HG03439 (cell line): ENCODE data around the gene LIG3.
"Not testable (repeated sequence)": the region's sequence is repeated elsewhere in the genome, so short reads cannot be mapped to it uniquely, and the experiment has no call there.

ENCODE experiments used
- ATAC-seq: cut with Tn5 transposase; IDR thresholded peaks from one replicate; pipeline ENCODE4 v1.9.1; 2021; ENCODE audit warnings: mild to moderate bottlenecking, moderate library complexity; ENCODE audit not compliant: unreplicated experiment

The LIG3 gene

DNA sequence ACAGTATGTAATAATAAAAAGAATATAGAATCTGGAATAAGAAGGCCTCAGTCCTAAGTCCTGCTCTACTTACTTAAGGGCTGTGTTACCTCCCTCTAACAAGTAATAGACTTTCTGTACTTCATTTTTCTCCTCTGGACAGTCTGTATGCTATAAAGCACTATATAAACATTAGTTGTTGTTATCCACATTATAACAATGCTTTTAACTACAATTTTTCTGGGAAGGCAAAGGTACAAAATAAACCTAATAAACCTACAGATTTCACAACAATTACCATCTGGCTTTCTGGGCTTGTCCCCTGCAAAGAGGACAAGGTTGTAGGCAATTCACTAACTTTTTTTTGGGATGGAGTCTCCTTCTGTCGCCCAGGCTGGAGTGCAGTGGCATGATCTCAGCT lies 50.5 kb downstream of the LIG3 start:
- ATAC-seq, result no peak

DNA sequence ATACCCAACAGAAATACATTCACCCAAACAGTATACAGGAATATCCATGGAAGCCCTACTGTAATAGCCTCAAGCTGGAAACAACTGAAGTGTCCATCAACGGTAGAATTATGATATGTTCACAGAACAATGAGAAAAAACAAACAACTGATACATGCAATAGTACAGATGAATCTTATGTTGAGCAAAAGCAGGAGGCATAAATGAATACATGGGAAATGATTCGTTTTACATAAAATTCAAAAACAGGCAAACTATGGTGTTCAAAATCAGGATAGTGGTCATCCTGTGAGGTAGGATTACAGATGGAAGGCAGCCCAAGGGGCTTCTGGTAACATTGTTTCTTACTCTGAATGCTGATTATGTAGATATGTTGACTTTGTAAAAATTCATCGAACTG lies 58.1 kb downstream of the LIG3 start:
- ATAC-seq, result no peak

DNA sequence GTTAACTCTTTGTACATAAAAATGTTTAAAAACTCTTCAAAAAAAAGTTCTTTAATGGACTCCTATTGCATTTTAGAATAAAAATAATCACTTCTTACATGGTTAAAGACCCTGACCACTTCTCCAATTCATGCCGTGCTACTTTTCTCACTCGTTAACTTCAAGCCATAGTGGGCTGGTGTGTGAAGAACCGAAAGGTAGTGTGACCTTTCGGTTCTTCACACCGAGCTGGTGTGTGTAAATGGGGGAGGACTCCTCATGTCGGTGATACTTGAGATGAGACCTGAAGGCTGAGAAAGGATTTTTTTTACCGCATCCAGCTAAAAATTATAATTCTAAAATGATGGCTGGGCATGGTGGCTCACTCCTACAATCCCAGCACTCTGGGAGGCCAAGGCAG lies 61.1 kb downstream of the LIG3 start:
- no peak for ATAC-seq

DNA sequence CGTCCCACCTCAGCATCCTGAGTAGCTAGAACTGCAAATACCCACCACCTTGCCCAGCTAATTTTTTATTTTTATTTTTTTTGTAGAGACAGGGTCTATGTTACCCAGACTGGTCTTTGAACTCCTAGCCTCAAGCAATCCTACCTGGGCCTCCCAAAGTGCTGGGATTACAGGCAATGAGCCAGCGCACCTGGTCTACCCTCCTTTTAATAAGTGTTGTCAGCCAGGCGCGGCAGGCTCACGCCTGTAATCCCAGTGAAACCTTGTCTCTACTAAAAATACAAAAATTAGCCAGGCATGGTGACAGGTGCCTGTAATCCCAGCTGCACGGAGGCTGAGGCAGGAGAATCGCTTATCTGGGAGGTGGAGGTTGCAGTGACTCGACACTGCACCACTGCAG lies 63.9 kb downstream of the LIG3 start:
- ATAC-seq, result no peak

DNA sequence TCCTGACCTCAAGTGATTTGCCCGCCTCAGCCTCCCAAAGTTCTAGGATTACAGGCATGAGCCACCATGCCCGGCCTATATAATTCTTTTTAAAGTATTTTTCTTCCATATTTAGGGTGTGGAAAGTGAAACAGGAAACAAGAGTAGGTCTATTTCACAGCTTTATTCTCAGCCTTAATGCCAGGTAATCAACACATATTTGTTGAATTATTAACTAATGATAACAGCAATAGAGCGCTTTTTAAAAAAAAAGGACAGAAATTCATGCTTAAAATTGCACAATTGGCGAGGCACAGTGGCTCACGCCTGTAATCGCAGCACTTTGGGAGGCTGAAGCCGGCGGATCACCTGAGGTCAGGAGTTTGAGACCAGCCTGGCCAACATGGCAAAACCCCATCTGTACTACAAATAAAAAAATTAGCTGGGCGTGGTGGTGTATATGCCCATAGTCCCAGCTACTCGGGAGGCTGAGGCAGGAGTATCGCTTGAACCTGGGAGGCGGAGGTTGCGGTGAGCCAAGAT lies 65.2 kb downstream of the LIG3 start:
- ATAC-seq, result not testable (repeated sequence)

DNA sequence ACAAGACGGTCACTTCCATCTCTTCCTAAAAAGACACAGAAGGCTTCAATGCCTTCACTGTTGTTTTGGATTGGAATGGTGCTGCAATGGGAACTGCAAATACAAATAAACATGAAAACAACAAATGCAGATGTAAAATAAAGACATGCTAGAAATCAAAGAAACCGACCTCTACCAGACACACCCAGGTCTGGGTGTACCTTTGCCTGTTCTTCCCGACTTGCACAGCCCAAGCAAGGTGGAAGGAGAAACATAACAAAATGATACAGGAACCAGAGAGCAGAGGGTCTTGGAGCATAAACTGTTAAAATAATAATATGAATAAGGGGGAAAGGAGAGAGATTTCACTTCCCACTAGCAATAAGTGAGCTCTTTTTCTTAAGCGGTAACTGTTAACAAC lies 65.9 kb downstream of the LIG3 start:
- peak; percentile 8 for ATAC-seq

DNA sequence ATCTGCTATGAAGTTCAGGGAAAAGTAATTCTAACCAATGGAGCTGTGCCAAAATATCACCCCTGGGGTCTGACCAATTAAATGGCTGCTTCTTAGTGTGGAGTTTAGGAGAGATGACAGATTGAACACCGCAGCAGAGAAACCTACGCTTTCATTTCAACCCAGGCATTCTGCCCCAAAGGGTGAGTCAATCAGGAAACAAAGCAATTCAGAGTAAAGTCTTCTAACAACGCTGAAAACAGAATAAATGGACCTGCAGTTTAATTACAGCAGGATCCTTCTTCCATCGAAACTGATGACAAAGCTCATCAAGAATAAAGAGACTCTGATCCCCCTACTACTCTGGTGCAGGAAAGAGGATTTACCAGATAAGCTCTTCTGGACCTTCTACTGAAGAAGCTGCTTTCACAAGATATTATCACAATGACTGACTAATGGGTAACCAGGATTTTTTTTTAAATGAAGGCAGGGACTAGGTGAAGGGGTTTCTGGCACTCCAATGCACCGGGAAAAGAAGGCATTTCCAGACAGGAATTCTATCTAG lies 66.5 kb downstream of the LIG3 start:
- peak; percentile 57 for ATAC-seq

DNA sequence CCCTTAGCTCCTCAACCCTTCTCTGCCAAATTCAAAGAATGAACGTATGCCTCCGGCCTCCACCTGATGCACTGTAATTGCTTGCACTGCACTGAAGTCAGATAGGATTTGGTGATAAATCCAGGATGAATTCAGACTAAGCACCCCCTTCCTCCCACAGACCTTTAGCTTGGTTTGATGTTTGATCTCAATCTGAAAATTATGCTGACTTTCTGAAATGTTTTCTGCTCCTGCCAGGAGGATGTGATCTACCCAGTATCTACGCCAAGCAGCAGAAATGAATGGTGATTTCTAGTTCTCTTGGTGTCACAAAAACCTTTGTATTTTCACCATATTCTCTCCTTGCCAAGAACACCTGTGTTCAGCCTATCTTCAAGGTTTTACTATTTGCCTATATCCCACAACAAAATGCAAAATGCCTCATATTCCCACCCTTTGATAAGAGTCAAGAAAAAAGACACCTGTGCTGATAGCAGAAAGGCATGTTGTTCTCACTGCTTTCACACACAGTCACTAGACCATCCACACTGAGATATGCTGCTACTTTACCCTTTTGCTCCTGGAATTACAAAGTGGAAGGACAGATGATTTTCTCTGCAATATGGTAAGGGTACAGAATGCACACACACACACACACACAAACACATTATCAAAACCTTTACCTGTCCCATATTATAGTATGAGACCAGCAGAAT lies 68.5 kb downstream of the LIG3 start:
- no peak for ATAC-seq

DNA sequence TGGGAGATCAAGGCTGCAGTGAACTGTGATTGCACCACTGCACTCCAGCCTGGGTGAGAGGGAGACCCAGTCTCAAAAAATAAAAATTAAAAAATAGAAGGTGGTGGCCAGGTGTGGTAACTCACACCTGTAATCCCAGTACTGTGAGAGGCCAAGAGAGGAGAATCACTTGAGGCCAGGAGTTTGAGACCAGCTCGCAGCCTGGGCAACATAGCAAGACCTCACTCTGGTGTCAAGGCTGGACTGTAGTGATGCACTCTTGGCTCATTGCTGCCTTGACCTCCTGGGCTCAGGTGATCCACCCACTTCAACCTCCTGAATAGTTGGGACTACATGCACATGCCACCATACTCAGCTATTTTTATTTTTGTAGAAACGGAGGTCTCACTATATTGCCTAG lies 69.9 kb downstream of the LIG3 start:
- no peak for ATAC-seq

DNA sequence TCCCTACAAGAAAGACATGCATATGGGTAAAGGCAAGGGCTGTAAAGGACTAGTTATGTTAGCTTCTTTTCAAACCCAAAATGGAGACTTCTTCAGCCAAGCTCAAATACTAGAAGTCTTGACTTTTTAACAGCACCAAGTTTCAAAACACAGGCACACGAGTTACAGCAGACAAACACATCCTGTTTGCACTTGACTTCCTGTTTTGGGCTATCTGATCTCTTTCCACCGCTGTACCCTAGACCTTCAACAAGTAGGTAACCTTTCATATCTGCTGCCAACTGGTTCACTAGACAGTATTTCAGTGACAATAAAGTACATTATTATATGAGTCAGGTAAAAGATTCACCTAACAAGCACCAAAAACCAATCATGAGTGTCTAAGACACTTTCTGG lies 70.9 kb downstream of the LIG3 start:
- ATAC-seq, result no peak

DNA sequence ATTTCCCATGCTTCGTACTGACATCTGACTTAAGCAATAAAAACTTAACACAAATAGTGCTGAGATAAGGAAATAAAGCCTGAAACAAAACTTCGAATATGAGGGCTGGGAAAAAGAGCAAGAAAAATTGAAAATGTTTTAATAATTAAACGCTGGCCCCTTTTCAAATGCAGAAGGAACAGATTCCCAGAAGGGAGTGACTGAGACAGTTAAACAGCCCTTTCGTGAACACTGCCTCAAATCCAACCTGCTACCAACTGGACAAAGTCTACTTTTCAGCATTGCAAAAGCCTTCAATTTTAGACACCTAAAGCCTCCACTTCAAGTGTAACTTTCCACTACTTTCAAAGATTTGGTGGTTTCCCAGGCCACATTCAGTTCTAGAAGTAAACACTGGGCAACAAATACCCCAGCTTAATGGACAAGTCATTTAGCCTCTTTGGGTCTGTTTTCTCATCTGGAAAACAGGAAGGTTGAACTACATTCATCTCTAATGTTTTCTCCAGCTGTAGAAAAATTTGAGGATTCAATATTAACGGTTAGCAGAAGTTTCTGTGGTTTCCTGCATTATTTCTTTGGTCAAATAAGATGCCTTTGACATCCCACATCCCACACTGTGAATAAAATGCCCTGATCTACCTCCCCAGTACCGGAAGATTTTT lies 71.4 kb downstream of the LIG3 start:
- no peak for ATAC-seq

DNA sequence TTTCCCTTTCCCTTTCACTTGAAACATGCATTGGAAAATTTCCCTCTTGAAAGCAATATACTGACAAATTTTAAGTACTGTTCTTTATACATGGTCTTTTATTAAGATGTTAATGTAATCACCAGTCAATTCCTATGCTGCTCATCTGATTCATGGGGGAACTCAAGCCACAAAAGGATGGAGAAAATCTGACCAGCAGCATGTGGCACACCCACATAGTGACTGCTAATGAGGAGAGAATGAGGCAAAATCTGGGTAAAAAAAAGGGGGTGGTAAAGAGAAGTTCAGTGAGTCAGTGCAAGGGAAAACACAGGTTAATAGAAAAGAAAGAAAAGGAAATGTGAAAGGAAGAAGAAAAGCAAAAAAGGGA lies 71.9 kb downstream of the LIG3 start:
- no peak for ATAC-seq

DNA sequence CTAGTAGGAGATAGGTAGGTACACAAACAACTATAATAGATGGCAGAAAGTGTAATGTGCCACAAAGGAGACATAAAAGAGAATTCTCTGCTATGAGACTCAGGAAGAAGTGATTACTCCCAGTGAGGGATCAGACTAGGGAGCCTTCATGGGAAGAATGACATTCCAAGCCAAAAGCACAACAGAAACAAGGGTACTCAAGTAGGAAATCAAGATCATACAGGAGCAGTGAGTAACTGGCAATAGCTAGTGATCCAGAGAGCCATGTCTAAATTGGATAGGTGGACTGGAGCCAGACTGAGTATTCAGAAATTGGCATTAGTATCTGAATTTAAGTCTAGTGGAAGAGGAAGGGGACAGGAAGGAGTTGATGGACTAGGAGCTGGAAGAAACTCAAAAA lies 72.5 kb downstream of the LIG3 start:
- no peak for ATAC-seq

DNA sequence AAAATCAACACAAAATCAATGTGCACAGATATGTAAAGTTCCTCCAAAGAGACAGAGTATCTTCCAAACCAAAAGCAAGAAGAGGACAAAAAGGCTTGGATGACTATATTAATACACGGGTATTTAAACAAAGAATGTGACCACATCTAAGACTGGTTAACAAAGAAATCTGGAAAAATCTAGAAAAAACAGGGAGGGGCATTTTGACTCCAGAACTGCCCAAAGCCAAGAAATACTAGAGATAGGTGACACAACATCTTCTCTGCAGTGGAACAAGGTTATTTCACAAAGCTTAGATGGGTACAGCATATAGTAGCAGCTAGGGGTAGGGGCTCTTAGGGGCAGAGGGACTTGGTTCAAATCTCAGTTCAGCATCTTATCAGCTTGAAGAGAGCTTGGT lies 72.9 kb downstream of the LIG3 start:
- ATAC-seq, result no peak

DNA sequence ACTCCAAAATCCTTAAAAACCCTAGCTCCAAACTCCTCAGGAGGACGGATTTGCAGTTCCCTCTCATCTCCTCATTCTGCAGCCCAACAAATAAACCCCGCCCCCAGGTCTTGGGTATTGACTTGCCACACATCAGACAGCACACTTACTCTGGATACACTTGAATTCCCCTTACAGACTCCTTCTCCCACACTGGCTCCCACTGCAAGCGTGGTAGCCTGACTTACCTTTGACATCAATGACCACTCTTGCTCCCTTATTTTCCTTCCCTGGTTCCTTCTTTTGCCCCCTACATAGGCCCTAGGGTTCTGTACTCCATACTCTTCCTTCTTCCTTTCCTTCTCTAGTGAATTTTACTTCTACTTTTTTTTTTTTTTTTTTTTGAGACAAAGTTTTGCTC lies 75.7 kb downstream of the LIG3 start:
- ATAC-seq, result no peak

DNA sequence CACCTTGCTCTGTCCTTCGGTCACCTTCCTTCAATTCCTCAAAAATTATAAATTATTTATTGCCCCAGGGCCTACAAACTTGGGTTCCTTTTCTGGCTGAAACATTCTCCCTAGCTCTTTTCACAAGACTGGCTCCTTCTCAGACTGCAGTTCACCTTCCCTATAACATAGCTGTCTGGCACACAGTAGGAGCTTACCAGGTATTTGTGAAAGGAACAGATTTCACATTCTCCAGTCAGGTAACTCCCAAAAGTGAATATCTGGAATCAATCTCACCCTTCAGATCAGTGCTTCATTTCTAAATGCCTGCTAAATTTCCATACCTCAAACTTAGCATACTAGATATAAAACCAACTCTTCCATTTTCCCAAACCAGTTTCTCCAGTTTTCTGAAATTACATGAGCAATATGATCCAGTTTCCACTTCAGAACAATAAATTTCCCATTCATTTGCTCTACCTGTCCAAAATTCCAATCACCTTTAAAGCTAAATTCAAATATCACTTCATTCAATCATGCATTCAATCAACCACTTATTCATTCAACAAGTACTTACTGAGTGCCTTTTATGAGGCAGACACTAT lies 77.1 kb downstream of the LIG3 start:
- ATAC-seq, result no peak
